ENCODE data around the gene VWC2. TPM values are rescaled to one million over a fixed set of nuclear protein-coding genes. Genes with fewer than 3 reads are reported as not detected.

VWC2 gene
- total and polyA plus RNA-seq, 12 donors = under 0.01 to 0.04 (median under 0.01) TPM; not detected in 7

GRCh38 chr7:49860293-49860692 lies 86.9 kb downstream of the VWC2 start:
- 68 to 89% (median 87%) methylated on average over 1 of the region's 1 CpG for WGBS, 4 donors
- H3K4me3 ChIP-seq = no peak overlapping the region
- no peak overlapping the region for H3K27ac ChIP-seq
- no peaks in the 10 kb centered on the region for H3K27me3 ChIP-seq
- no peaks in the 10 kb centered on the region for H3K4me1 ChIP-seq (replicated peaks in 1 of 2)
- H3K36me3 ChIP-seq (replicated peaks in 1 of 2) = no peaks in the 10 kb centered on the region
- no peak for DNase-seq
- intact Hi-C loops (cut with DNase I) = no loop called here
- H3K9me3 ChIP-seq (replicated peaks in 1 of 3) = no peaks in the 10 kb centered on the region
- TF ChIP-seq POLR2A (IDR thresholded peaks at IDR 0.05) = no peak
- TF ChIP-seq, protein P1, sequence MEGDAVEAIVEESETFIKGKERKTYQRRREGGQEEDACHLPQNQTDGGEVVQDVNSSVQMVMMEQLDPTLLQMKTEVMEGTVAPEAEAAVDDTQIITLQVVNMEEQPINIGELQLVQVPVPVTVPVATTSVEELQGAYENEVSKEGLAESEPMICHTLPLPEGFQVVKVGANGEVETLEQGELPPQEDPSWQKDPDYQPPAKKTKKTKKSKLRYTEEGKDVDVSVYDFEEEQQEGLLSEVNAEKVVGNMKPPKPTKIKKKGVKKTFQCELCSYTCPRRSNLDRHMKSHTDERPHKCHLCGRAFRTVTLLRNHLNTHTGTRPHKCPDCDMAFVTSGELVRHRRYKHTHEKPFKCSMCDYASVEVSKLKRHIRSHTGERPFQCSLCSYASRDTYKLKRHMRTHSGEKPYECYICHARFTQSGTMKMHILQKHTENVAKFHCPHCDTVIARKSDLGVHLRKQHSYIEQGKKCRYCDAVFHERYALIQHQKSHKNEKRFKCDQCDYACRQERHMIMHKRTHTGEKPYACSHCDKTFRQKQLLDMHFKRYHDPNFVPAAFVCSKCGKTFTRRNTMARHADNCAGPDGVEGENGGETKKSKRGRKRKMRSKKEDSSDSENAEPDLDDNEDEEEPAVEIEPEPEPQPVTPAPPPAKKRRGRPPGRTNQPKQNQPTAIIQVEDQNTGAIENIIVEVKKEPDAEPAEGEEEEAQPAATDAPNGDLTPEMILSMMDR (IDR thresholded peaks at IDR 0.05) = no peak

DNA sequence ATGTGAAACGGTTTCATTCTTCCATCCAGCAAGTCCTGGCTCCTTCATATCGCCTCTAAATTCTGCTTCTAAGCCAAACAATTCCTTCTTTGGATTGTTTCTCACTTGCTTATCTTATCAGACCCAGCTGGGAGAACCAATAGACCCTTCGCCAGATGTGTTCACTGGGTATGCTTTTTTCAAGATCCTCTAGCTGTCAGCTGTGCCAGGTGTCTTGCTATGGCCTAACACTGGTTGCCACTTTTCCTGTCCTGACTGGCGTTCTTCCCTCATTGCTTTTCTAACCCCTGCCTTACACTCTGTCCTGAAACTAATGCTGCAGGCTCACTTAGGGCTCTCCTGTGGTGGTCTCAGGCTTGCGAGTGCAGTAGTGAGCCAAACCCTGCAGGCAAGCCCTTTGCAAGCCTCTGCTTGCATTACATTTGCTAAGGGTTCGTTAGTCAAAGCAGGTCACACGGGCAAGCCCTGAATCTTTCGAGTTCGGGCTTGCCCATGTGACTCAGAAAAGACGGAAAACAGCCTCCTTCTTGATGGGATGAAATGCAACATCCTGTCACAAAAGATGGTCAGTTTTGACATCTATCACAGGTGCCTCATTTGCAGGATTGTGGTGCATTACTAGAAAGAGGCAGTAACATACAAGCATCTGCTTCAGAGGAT lies 92.8 kb downstream of the VWC2 start:
- Histone ChIP-seq H3K9me3 (replicated peaks in 1 of 3) (no peaks in the 10 kb centered on the region), H3K27ac (no peak overlapping the region), H3K27me3 (no peaks in the 10 kb centered on the region), H3K4me1 (replicated peaks in 1 of 2) (no peaks in the 10 kb centered on the region), H3K36me3 (replicated peaks in 1 of 2) (no peaks in the 10 kb centered on the region), H3K4me3 (no peak overlapping the region)
- whole genome bisulfite sequencing, 4 donors = 60 to 68% (median 67%) methylated on average over 5 to 10 of the region's 10 CpGs
- no peak for DNase-seq
- TF ChIP-seq, protein P1 (IDR thresholded peaks at IDR 0.05) = no peak
- TF ChIP-seq POLR2A (IDR thresholded peaks at IDR 0.05) = no peak
- intact Hi-C loops (cut with DNase I) = no loop called here

DNA sequence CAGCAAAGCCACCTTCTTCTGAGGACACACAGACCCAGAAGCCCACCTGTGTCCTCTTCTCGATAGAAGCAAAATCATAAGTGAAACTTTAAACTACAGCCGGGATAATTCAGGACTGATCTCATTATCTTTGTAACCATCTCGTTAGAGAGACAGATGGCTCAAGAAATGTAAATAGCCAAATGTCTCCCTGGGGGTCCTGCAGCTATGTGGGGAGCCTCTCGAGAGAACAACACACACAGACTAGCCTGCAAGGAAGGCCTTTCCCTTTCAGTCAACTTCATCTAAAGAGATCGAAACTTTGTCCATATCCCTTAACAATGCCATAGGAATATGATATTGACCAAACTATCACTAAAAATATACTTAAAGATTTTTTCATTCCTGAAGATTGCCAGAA lies 93.5 kb downstream of the VWC2 start:
- H3K4me1 ChIP-seq (replicated peaks in 1 of 2) = no peaks in the 10 kb centered on the region
- no peaks in the 10 kb centered on the region for H3K36me3 ChIP-seq (replicated peaks in 1 of 2)
- no peak for TF ChIP-seq POLR2A (IDR thresholded peaks at IDR 0.05)
- TF ChIP-seq, protein P1 (IDR thresholded peaks at IDR 0.05) = no peak
- no peaks in the 10 kb centered on the region for H3K9me3 ChIP-seq (replicated peaks in 1 of 3)
- WGBS, 4 donors = 49 to 57% (median 52%) methylated on average over 5 of the region's 5 CpGs
- no peak overlapping the region for H3K27ac ChIP-seq
- no peak overlapping the region for H3K4me3 ChIP-seq
- no peaks in the 10 kb centered on the region for H3K27me3 ChIP-seq
- no peak for DNase-seq
- intact Hi-C loops (cut with DNase I) = no loop called here

DNA sequence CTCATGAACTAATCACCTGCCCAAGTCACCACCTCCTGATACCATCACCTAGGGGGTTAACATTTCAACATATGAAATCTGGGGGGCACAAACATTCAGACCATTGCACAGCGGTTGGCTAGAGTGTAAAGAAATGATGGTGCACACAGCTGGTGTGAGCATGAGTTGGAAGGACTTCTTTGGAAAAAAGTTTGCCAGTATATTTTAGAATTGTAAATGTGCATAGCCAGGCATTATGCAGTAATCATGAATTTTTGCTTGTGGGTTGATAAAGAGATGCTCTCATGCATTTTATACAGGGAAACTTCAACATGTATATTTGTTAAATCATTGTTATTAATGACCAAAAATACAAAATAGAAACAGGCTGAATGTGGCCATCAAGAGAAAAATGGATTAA lies 100.0 kb downstream of the VWC2 start:
- Histone ChIP-seq H3K4me3 (no peak overlapping the region), H3K27me3 (no peaks in the 10 kb centered on the region), H3K4me1 (replicated peaks in 1 of 2) (no peaks in the 10 kb centered on the region), H3K9me3 (replicated peaks in 1 of 3) (no peaks in the 10 kb centered on the region), H3K27ac (no peak overlapping the region), H3K36me3 (replicated peaks in 1 of 2) (no peaks in the 10 kb centered on the region)
- no peak for TF ChIP-seq POLR2A (IDR thresholded peaks at IDR 0.05)
- TF ChIP-seq, protein P1 (IDR thresholded peaks at IDR 0.05) = no peak
- 82 to 92% (median 87%) methylated on average over 1 of the region's 1 CpG for WGBS, 4 donors
- intact Hi-C loops (cut with DNase I) = no loop called here
- DNase-seq = no peak

Measured in adrenal gland (tissue), 12 donors.